ENCODE data around the gene MUC3A. TPM values are rescaled to one million over a fixed set of nuclear protein-coding genes. Genes with fewer than 3 reads are reported as not detected.
"Not testable (repeated sequence)": the region's sequence is repeated elsewhere in the genome, so short reads cannot be mapped to it uniquely, and the experiment has no call there.

Gene MUC3A
- total RNA-seq, 1 donor from 2014 or later: 2.0 TPM

GRCh38 chr7:100978300-100978699 is 29.0 kb downstream of the MUC3A start:
- no peak for DNase-seq (ENCODE audit: low spot score in 2 of 2, unreplicated experiment in 2 of 2)
- no peak for TF ChIP-seq CTCF (IDR thresholded peaks at IDR 0.05; ENCODE audit: unreplicated experiment)
- Mint-ChIP-seq H3K27ac (no peak overlapping the region), H3K4me1 (no peaks in the 10 kb centered on the region), H3K9me3 (peaks cover 11% of the 10 kb centered on the region), H3K4me3 (no peak overlapping the region), H3K27me3 (ENCODE audit: low read depth) (peaks cover 6% of the 10 kb centered on the region), H3K36me3 (no peaks in the 10 kb centered on the region)

GRCh38 chr7:100983451-100984187 is 34.3 kb downstream of the MUC3A start:
- TF ChIP-seq CTCF (IDR thresholded peaks at IDR 0.05; ENCODE audit: unreplicated experiment): no peak
- Mint-ChIP-seq H3K9me3 (no peaks in the 10 kb centered on the region), H3K27me3 (ENCODE audit: low read depth) (no peaks in the 10 kb centered on the region), H3K4me3 (no peak overlapping the region), H3K4me1 (no peaks in the 10 kb centered on the region), H3K36me3 (no peaks in the 10 kb centered on the region), H3K27ac (no peak overlapping the region)
- DNase-seq (ENCODE audit: low spot score in 2 of 2, unreplicated experiment in 2 of 2): no peak

GRCh38 chr7:100984241-100984918 is 35.0 kb downstream of the MUC3A start:
- H3K9me3 Mint-ChIP-seq; H3K4me3 Mint-ChIP-seq; H3K27ac Mint-ChIP-seq; H3K27me3 Mint-ChIP-seq (ENCODE audit: low read depth); H3K36me3 Mint-ChIP-seq; DNase-seq (ENCODE audit: low spot score in 2 of 2, unreplicated experiment in 2 of 2); H3K4me1 Mint-ChIP-seq: not testable (repeated sequence)

GRCh38 chr7:100985033-100985797 is 35.9 kb downstream of the MUC3A start:
- H3K9me3 Mint-ChIP-seq; H3K27ac Mint-ChIP-seq; DNase-seq (ENCODE audit: low spot score in 2 of 2, unreplicated experiment in 2 of 2); H3K36me3 Mint-ChIP-seq; H3K27me3 Mint-ChIP-seq (ENCODE audit: low read depth); H3K4me1 Mint-ChIP-seq; H3K4me3 Mint-ChIP-seq: not testable (repeated sequence)

GRCh38 chr7:100991631-100992030 is 42.3 kb downstream of the MUC3A start:
- no peak for TF ChIP-seq CTCF (IDR thresholded peaks at IDR 0.05; ENCODE audit: unreplicated experiment)
- Mint-ChIP-seq H3K36me3 (no peaks in the 10 kb centered on the region), H3K27me3 (ENCODE audit: low read depth) (no peaks in the 10 kb centered on the region), H3K27ac (no peak overlapping the region), H3K9me3 (no peaks in the 10 kb centered on the region), H3K4me3 (no peak overlapping the region), H3K4me1 (no peaks in the 10 kb centered on the region)
- no peak for DNase-seq (ENCODE audit: low spot score in 2 of 2, unreplicated experiment in 2 of 2)

GRCh38 chr7:100992280-100992679 is 42.9 kb downstream of the MUC3A start:
- H3K27me3 Mint-ChIP-seq (ENCODE audit: low read depth); H3K36me3 Mint-ChIP-seq; DNase-seq (ENCODE audit: low spot score in 2 of 2, unreplicated experiment in 2 of 2); H3K9me3 Mint-ChIP-seq; H3K27ac Mint-ChIP-seq; H3K4me1 Mint-ChIP-seq; H3K4me3 Mint-ChIP-seq: not testable (repeated sequence)

- H3K4me1 Mint-ChIP-seq; H3K9me3 Mint-ChIP-seq; H3K27me3 Mint-ChIP-seq (ENCODE audit: low read depth); H3K4me3 Mint-ChIP-seq; DNase-seq (ENCODE audit: low spot score in 2 of 2, unreplicated experiment in 2 of 2); H3K27ac Mint-ChIP-seq; H3K36me3 Mint-ChIP-seq: not testable (repeated sequence)
These were observed 45.3 kb downstream of the MUC3A start for GRCh38 chr7:100994671-100995070.

- not testable (repeated sequence) for DNase-seq (ENCODE audit: low spot score in 2 of 2, unreplicated experiment in 2 of 2); H3K36me3 Mint-ChIP-seq; H3K9me3 Mint-ChIP-seq; H3K27ac Mint-ChIP-seq; H3K4me1 Mint-ChIP-seq; H3K4me3 Mint-ChIP-seq; H3K27me3 Mint-ChIP-seq (ENCODE audit: low read depth)
These were observed 49.2 kb downstream of the MUC3A start for GRCh38 chr7:100998530-100998929.

GRCh38 chr7:100999334-100999733 is 50.0 kb downstream of the MUC3A start:
- H3K36me3 Mint-ChIP-seq: not testable (repeated sequence)

GRCh38 chr7:101000025-101000424 is 50.7 kb downstream of the MUC3A start:
- not testable (repeated sequence) for H3K4me3 Mint-ChIP-seq; H3K36me3 Mint-ChIP-seq; H3K4me1 Mint-ChIP-seq; H3K27me3 Mint-ChIP-seq (ENCODE audit: low read depth); H3K27ac Mint-ChIP-seq; H3K9me3 Mint-ChIP-seq
- peak in 1 of 2 experiments; percentile 43 for DNase-seq (ENCODE audit: low spot score in 2 of 2, unreplicated experiment in 2 of 2)

More at GRCh38 chr7:100999334-100999733, 50.0 kb downstream of the MUC3A start:
- DNase-seq (ENCODE audit: low spot score in 2 of 2, unreplicated experiment in 2 of 2); H3K9me3 Mint-ChIP-seq; H3K27ac Mint-ChIP-seq; H3K27me3 Mint-ChIP-seq (ENCODE audit: low read depth); H3K4me3 Mint-ChIP-seq; H3K4me1 Mint-ChIP-seq: not testable (repeated sequence)

GRCh38 chr7:101002333-101002732 is 53.0 kb downstream of the MUC3A start:
- not testable (repeated sequence) for H3K27ac Mint-ChIP-seq; H3K4me1 Mint-ChIP-seq; H3K27me3 Mint-ChIP-seq (ENCODE audit: low read depth); H3K36me3 Mint-ChIP-seq; H3K4me3 Mint-ChIP-seq; H3K9me3 Mint-ChIP-seq; DNase-seq (ENCODE audit: low spot score in 2 of 2, unreplicated experiment in 2 of 2)

Data from mesothelial cell of epicardium (in vitro differentiated cells).